GM13976 (cell line): Measurements from ENCODE around the gene SH2D4B.

Source experiments
- DNase-seq: peaks from one replicate; pipeline ENCODE4 v3.0.0; 2012; ENCODE audit warnings: low spot score
- in situ Hi-C: fragments of 300-500 bp; cut with MboI; formaldehyde crosslinking; loops from one replicate; pipeline ENCODE4 v1.12.0; 2022; ENCODE audit warnings: low sequenced_read_pairs, mixed read lengths, inconsistent platforms; ENCODE audit not compliant: unreplicated experiment
- TF ChIP-seq, protein P1 (sequence below): IDR thresholded peaks from 2 replicates; pipeline ENCODE4 v1.5.1; 2012; ENCODE audit warnings: borderline replicate concordance, mild to moderate bottlenecking; ENCODE audit not compliant: insufficient read depth; ENCODE audit errors: extremely low read depth, missing control alignments, control extremely low read depth

SH2D4B gene

GRCh38 chr10:80588546-80588945, 50.8 kb downstream of the SH2D4B start:
- no peak for DNase-seq
- in situ Hi-C loops, result no loop called here
- TF ChIP-seq, protein P1, sequence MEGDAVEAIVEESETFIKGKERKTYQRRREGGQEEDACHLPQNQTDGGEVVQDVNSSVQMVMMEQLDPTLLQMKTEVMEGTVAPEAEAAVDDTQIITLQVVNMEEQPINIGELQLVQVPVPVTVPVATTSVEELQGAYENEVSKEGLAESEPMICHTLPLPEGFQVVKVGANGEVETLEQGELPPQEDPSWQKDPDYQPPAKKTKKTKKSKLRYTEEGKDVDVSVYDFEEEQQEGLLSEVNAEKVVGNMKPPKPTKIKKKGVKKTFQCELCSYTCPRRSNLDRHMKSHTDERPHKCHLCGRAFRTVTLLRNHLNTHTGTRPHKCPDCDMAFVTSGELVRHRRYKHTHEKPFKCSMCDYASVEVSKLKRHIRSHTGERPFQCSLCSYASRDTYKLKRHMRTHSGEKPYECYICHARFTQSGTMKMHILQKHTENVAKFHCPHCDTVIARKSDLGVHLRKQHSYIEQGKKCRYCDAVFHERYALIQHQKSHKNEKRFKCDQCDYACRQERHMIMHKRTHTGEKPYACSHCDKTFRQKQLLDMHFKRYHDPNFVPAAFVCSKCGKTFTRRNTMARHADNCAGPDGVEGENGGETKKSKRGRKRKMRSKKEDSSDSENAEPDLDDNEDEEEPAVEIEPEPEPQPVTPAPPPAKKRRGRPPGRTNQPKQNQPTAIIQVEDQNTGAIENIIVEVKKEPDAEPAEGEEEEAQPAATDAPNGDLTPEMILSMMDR, result no peak

GRCh38 chr10:80589726-80590373, 52.1 kb downstream of the SH2D4B start:
- TF ChIP-seq, protein P1, result no peak
- peak; percentile 52 for DNase-seq
- in situ Hi-C loops, result loop anchor here (10.0 kb wide), 1 partner anchor 135 kb away; the partner anchor contains the start of gene TSPAN14

DNA sequence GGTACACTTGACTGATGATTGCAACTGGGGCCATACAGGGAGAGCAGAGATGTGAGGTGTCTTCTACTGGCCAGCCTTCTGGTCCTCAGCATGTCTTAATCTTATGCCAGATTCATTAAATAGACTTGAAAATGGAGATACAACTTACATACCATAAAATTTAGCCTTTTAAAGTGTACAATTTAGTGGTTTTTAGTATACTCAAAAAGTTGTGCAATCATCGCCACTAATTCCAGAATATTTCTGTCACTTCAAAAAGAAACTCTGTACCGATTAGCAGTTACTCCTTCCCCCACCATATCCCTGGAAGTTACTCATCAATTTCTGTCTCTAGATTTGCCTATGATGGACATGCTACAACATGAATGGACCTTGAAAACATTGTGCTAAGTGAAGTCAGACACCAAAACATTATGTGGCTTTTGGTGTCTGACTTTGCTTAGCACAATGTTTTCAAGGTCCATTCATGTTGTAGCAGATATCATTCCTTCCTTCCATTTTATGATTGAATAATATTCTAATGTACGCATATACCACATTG, 53.0 kb downstream of the SH2D4B start:
- TF ChIP-seq, protein P1, result no peak
- in situ Hi-C loops, result loop anchor here (10.0 kb wide), 1 partner anchor 136 kb away; the partner anchor contains the start of gene TSPAN14
- DNase-seq, result no peak

GRCh38 chr10:80596391-80597257, 58.9 kb downstream of the SH2D4B start:
- in situ Hi-C loops, result loop anchor here (10.0 kb wide), 1 partner anchor 142 kb away; the partner anchor contains the start of gene TSPAN14
- no peak for DNase-seq
- TF ChIP-seq, protein P1, result peak; percentile 56

DNA sequence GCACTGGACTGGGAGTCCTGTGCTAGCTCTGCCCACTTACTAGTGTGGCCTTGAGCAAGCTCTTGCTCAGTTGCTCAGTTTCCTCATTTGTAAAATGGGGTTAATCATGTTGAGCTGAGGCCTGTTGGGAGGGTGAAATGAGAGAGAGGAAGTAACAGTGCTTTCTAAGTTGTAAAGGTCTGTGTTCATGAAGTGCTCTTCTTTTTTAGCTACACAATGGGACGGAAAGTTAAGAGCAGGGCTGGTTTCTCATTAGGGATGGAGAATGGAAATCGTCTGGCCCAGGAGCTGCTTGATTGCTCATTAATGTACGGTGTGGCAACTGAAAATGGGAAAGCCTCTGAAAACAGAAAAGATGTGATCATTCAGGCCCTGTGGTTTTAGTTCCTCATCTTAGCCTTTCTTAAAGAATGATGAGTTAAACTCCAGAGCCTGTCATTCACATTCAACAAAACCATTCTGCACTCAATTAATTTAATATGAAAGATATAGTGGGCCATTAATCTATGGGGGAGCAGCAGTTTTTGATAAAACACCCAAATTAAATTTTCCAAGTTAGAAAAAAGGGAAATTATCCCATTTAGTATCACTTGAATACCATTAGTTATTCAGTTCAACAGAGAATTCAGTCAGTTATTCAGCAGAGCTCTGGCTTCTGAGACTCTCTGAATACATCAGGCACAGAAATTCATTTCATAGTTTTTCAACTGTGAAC, 60.5 kb downstream of the SH2D4B start:
- in situ Hi-C loops, result loop anchor here (10.0 kb wide), 1 partner anchor 143 kb away; the partner anchor contains the start of gene TSPAN14
- TF ChIP-seq, protein P1, result no peak
- no peak for DNase-seq

- in situ Hi-C loops, result loop anchor here (10.0 kb wide), 1 partner anchor 144 kb away; the partner anchor contains the start of gene TSPAN14
- TF ChIP-seq, protein P1, result no peak
- DNase-seq, result no peak
Observed at GRCh38 chr10:80598951-80599350, 61.2 kb downstream of the SH2D4B start.
